Measurements from ENCODE around the gene TDRD1. TPM values are rescaled to one million over a fixed set of nuclear protein-coding genes. Genes with fewer than 3 reads are reported as not detected.

The TDRD1 gene
- total and polyA plus RNA-seq, 5 donors from 2014 or later: 0.14 to 0.32 (median 0.25) TPM; not detected in 2

DNA sequence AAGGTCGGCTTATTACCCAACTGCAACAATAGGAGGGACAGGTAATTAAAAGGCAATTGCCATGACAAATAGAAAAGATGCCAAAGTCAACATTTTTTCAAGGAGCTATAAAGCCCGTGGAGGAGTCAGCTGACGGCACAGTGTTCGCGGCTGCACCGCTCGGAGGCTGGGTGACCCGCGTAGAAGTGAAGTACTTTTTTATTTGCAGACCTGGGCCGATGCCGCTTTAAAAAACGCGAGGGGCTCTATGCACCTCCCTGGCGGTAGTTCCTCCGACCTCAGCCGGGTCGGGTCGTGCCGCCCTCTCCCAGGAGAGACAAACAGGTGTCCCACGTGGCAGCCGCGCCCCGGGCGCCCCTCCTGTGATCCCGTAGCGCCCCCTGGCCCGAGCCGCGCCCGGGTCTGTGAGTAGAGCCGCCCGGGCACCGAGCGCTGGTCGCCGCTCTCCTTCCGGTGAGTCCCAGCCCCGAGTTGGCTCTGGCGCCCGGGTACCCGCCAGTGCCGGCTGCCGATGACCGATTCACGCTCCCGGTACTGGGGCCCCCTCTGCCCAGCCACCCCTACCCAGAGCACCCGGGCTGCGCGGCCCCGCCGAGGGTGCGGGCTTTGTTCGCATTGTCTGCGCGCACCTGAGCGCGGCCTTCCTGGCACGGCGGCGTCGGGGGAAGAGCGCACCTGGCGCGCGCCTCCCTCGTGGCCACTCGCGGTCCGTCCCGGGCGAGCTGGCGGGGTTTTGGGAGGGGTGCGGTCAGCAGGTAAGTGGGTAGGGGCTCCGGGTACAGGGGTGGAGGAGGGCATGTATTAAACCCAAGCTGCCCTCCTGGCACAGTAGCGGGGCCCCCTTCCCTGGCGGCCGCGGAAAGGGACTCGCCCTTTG lies 60.2 kb downstream of the TDRD1 start, which contains the start of gene VWA2:
Gene VWA2 (plus strand): TSS at position 138 of the 877 bp plus-strand sequence. CDS start 9,460 bp downstream, outside the sequence.
- H3K27ac Mint-ChIP-seq: no peak within 1 kb of the TSS
- ATAC-seq (ENCODE audit: low read depth in 2 of 2): peak in 1 of 2 donors; percentile 34
- H3K4me3 ChIP-seq (ENCODE audit: low read depth, low read length): no peak within 1 kb of the TSS
- peaks cover 0 to 4% (median 2%) of the 10 kb centered on the region in 4 donors for H3K4me1 Mint-ChIP-seq
- peaks cover 64% of the 10 kb centered on the region for H3K27me3 Mint-ChIP-seq
- peaks cover 25% of the 10 kb centered on the region for H3K27me3 ChIP-seq (ENCODE audit: control insufficient read depth, insufficient read depth, low read length)
- no peaks in the 10 kb centered on the region for H3K36me3 ChIP-seq (ENCODE audit: control insufficient read depth, insufficient read depth, low read length)
- H3K36me3 Mint-ChIP-seq: no peaks in the 10 kb centered on the region
- H3K4me3 Mint-ChIP-seq: peak within 1 kb of the TSS in 2 of 4 donors; percentile 46 to 61
- H3K4me1 ChIP-seq (ENCODE audit: control insufficient read depth, insufficient read depth, low read length, poor library complexity, severe bottlenecking): peaks cover 7% of the 10 kb centered on the region
- H3K9me3 ChIP-seq (ENCODE audit: control insufficient read depth in 2 of 2, low read length in 2 of 2): no peaks in the 10 kb centered on the region
- no peak within 1 kb of the TSS for H3K27ac ChIP-seq (ENCODE audit: insufficient read depth, low read length, poor library complexity, severe bottlenecking)
- peak in 1 of 3 donors; percentile 17 for DNase-seq
- H3K9me3 Mint-ChIP-seq: peaks cover 0 to 2% (median 0%) of the 10 kb centered on the region in 7 donors

DNA sequence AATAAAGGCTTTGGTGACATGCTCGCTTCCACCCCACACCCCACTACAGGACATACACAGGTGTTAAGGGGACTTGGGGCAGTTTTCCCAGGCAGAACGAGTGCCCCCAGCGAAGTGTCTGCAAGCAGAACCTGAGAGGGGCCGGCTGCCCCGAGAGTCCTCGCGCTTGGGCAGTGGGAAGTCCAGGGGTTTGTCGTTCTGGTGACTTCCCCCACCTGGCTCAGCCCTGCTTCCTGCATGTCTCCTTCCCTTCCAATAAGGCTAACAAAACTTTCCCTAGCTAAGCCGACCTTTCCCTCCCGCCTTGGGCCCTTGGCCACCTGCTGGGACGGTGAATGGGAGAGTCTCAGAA lies 60.8 kb downstream of the TDRD1 start:
- H3K4me1 ChIP-seq (ENCODE audit: control insufficient read depth, insufficient read depth, low read length, poor library complexity, severe bottlenecking): peaks cover 7% of the 10 kb centered on the region
- H3K27ac Mint-ChIP-seq: no peak overlapping the region
- no peak overlapping the region for H3K4me3 ChIP-seq (ENCODE audit: low read depth, low read length)
- H3K9me3 Mint-ChIP-seq: peaks cover 0 to 2% (median 0%) of the 10 kb centered on the region in 7 donors
- H3K4me1 Mint-ChIP-seq: peaks cover 0 to 4% (median 2%) of the 10 kb centered on the region in 4 donors
- no peak overlapping the region for H3K27ac ChIP-seq (ENCODE audit: insufficient read depth, low read length, poor library complexity, severe bottlenecking)
- H3K27me3 ChIP-seq (ENCODE audit: control insufficient read depth, insufficient read depth, low read length): peaks cover 27% of the 10 kb centered on the region
- no peak for ATAC-seq (ENCODE audit: low read depth in 2 of 2)
- H3K27me3 Mint-ChIP-seq: peaks cover 68% of the 10 kb centered on the region
- no peaks in the 10 kb centered on the region for H3K36me3 ChIP-seq (ENCODE audit: control insufficient read depth, insufficient read depth, low read length)
- no peaks in the 10 kb centered on the region for H3K36me3 Mint-ChIP-seq
- no peak for DNase-seq
- no peaks in the 10 kb centered on the region for H3K9me3 ChIP-seq (ENCODE audit: control insufficient read depth in 2 of 2, low read length in 2 of 2)
- no peak overlapping the region for H3K4me3 Mint-ChIP-seq

DNA sequence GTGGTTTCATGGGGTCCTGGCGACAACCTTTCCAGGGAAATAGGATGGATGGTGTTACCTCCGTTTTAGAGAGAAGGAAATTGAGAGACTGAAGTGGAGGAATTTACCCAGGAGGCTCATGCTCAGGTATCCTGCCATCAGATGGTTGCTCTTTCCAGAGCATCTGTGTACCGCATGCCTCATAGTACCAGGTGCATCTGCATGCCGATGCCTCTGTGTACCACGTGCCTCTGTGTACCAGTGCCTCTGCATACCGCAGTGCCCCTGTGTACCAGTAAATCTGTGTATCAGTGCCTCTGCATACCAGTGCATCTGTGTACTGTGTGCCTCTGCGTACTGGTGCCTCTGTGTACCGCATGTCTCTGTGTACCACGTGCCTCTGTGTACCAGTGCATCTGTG lies 63.1 kb downstream of the TDRD1 start:
- ATAC-seq (ENCODE audit: low read depth in 2 of 2) (no peak), DNase-seq (no peak)
- Histone ChIP-seq H3K27ac (ENCODE audit: insufficient read depth, low read length, poor library complexity, severe bottlenecking) (no peak overlapping the region), H3K27me3 (ENCODE audit: control insufficient read depth, insufficient read depth, low read length) (peaks cover 30% of the 10 kb centered on the region), H3K4me3 (ENCODE audit: low read depth, low read length) (no peak overlapping the region), H3K36me3 (ENCODE audit: control insufficient read depth, insufficient read depth, low read length) (no peaks in the 10 kb centered on the region), H3K4me1 (ENCODE audit: control insufficient read depth, insufficient read depth, low read length, poor library complexity, severe bottlenecking) (peaks cover 7% of the 10 kb centered on the region), H3K9me3 (ENCODE audit: control insufficient read depth in 2 of 2, low read length in 2 of 2) (no peaks in the 10 kb centered on the region)
- peaks cover 0 to 4% (median 2%) of the 10 kb centered on the region in 4 donors for H3K4me1 Mint-ChIP-seq
- no peaks in the 10 kb centered on the region for H3K36me3 Mint-ChIP-seq
- H3K27me3 Mint-ChIP-seq: peaks cover 51% of the 10 kb centered on the region
- H3K9me3 Mint-ChIP-seq: no peaks in the 10 kb centered on the region
- no peak overlapping the region for H3K27ac Mint-ChIP-seq
- no peak overlapping the region for H3K4me3 Mint-ChIP-seq

GRCh38 chr10:114243661-114244060 lies 64.5 kb downstream of the TDRD1 start:
- Mint-ChIP-seq H3K4me3 (no peak overlapping the region), H3K4me1 (peaks cover 0 to 4% (median 2%) of the 10 kb centered on the region in 4 donors), H3K27ac (no peak overlapping the region), H3K36me3 (no peaks in the 10 kb centered on the region), H3K27me3 (peaks cover 47% of the 10 kb centered on the region), H3K9me3 (peaks cover 0 to 1% (median 0%) of the 10 kb centered on the region in 7 donors)
- DNase-seq: no peak
- H3K9me3 ChIP-seq (ENCODE audit: control insufficient read depth in 2 of 2, low read length in 2 of 2): no peaks in the 10 kb centered on the region
- H3K4me1 ChIP-seq (ENCODE audit: control insufficient read depth, insufficient read depth, low read length, poor library complexity, severe bottlenecking): peaks cover 7% of the 10 kb centered on the region
- H3K27me3 ChIP-seq (ENCODE audit: control insufficient read depth, insufficient read depth, low read length): peaks cover 21% of the 10 kb centered on the region
- no peak for ATAC-seq (ENCODE audit: low read depth in 2 of 2)
- no peak overlapping the region for H3K27ac ChIP-seq (ENCODE audit: insufficient read depth, low read length, poor library complexity, severe bottlenecking)
- H3K36me3 ChIP-seq (ENCODE audit: control insufficient read depth, insufficient read depth, low read length): no peaks in the 10 kb centered on the region
- H3K4me3 ChIP-seq (ENCODE audit: low read depth, low read length): no peak overlapping the region

- peaks cover 0 to 1% (median 0%) of the 10 kb centered on the region in 7 donors for H3K9me3 Mint-ChIP-seq
Measured at GRCh38 chr10:114244126-114244525, 65.0 kb downstream of the TDRD1 start.

DNA sequence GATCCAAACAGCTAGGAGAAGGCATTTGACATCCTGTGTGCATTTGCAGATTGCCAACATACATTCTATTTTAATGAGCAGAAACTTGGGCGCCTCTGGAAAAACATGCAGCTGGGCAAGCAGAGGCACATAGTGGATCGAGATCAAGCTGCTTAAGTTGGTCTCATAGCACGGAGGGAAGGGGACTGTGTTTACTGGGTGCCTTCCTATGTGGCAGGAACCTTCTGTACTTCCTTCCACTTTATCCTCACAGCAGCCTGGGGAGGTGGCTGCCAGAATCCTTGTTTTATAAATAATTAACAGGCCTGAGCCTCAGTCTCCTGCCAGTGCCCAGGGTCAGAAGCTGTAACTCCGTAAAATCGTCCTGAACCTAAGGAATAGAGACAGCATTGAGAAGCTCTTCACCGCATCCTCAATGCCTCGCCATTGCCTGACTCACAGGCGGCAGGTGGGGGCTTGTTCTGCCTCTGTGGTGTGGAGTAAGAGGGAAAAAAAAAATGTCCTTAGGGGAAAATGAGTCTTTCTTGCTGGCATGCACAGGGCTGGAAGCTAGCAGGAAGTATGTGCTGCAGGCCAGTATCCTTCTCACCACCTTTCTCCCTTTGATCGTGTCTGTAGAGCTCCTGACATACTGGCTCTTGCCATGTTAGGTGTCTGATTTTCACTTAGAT lies 66.1 kb downstream of the TDRD1 start:
- H3K4me3 Mint-ChIP-seq: no peak overlapping the region
- Histone ChIP-seq H3K4me1 (ENCODE audit: control insufficient read depth, insufficient read depth, low read length, poor library complexity, severe bottlenecking) (no peaks in the 10 kb centered on the region), H3K27me3 (ENCODE audit: control insufficient read depth, insufficient read depth, low read length) (peaks cover 16% of the 10 kb centered on the region), H3K27ac (ENCODE audit: insufficient read depth, low read length, poor library complexity, severe bottlenecking) (no peak overlapping the region), H3K36me3 (ENCODE audit: control insufficient read depth, insufficient read depth, low read length) (no peaks in the 10 kb centered on the region), H3K4me3 (ENCODE audit: low read depth, low read length) (no peak overlapping the region), H3K9me3 (ENCODE audit: control insufficient read depth in 2 of 2, low read length in 2 of 2) (no peaks in the 10 kb centered on the region)
- no peaks in the 10 kb centered on the region for H3K4me1 Mint-ChIP-seq
- DNase-seq (no peak), ATAC-seq (ENCODE audit: low read depth in 2 of 2) (no peak)
- H3K27me3 Mint-ChIP-seq: peaks cover 38% of the 10 kb centered on the region
- peaks cover 0 to 1% (median 0%) of the 10 kb centered on the region in 7 donors for H3K9me3 Mint-ChIP-seq
- H3K27ac Mint-ChIP-seq: no peak overlapping the region
- H3K36me3 Mint-ChIP-seq: no peaks in the 10 kb centered on the region

More at GRCh38 chr10:114244126-114244525, 65.0 kb downstream of the TDRD1 start:
- no peaks in the 10 kb centered on the region for H3K36me3 ChIP-seq (ENCODE audit: control insufficient read depth, insufficient read depth, low read length)
- Mint-ChIP-seq H3K4me1 (peaks cover 0 to under 1% (median 0%) of the 10 kb centered on the region in 4 donors), H3K27ac (no peak overlapping the region), H3K27me3 (peaks cover 43% of the 10 kb centered on the region), H3K36me3 (no peaks in the 10 kb centered on the region), H3K4me3 (no peak overlapping the region)
- no peaks in the 10 kb centered on the region for H3K9me3 ChIP-seq (ENCODE audit: control insufficient read depth in 2 of 2, low read length in 2 of 2)
- peaks cover 7% of the 10 kb centered on the region for H3K4me1 ChIP-seq (ENCODE audit: control insufficient read depth, insufficient read depth, low read length, poor library complexity, severe bottlenecking)
- H3K27me3 ChIP-seq (ENCODE audit: control insufficient read depth, insufficient read depth, low read length): peaks cover 17% of the 10 kb centered on the region
- no peak overlapping the region for H3K4me3 ChIP-seq (ENCODE audit: low read depth, low read length)
- no peak overlapping the region for H3K27ac ChIP-seq (ENCODE audit: insufficient read depth, low read length, poor library complexity, severe bottlenecking)
- ATAC-seq (ENCODE audit: low read depth in 2 of 2) (no peak), DNase-seq (no peak)

GRCh38 chr10:114246679-114247305 lies 67.6 kb downstream of the TDRD1 start:
- Histone ChIP-seq H3K4me1 (ENCODE audit: control insufficient read depth, insufficient read depth, low read length, poor library complexity, severe bottlenecking) (no peaks in the 10 kb centered on the region), H3K4me3 (ENCODE audit: low read depth, low read length) (no peak overlapping the region), H3K36me3 (ENCODE audit: control insufficient read depth, insufficient read depth, low read length) (no peaks in the 10 kb centered on the region), H3K27ac (ENCODE audit: insufficient read depth, low read length, poor library complexity, severe bottlenecking) (no peak overlapping the region), H3K9me3 (ENCODE audit: control insufficient read depth in 2 of 2, low read length in 2 of 2) (no peaks in the 10 kb centered on the region), H3K27me3 (ENCODE audit: control insufficient read depth, insufficient read depth, low read length) (peaks cover 9% of the 10 kb centered on the region)
- Mint-ChIP-seq H3K27ac (no peak overlapping the region), H3K36me3 (no peaks in the 10 kb centered on the region), H3K27me3 (peaks cover 23% of the 10 kb centered on the region), H3K4me3 (no peak overlapping the region), H3K9me3 (peaks cover 0 to 1% (median 0%) of the 10 kb centered on the region in 7 donors), H3K4me1 (no peaks in the 10 kb centered on the region)
- DNase-seq (no peak), ATAC-seq (ENCODE audit: low read depth in 2 of 2) (no peak)
